Astrocyte (in vitro differentiated cells and primary cell): ENCODE measurements around the gene RNU6-1. TPM values are rescaled to one million over a fixed set of nuclear protein-coding genes. Genes with fewer than 3 reads are reported as not detected.

Source experiments
- DNase-seq: peaks from one replicate; pipeline ENCODE4 v3.0.0-alpha.2; 2010; ENCODE audit warnings: low read depth
- FAIRE-seq: peaks from 2 replicates; lab custom pipeline; 2011; peaks lifted over from hg19 to GRCh38; lab: Jason Lieb, UNC
- H2AFZ ChIP-seq: 2 replicates; pipeline ENCODE4 v1.6.0; 2012; ENCODE audit warnings: low read depth, low read length, inconsistent platforms
- H3K27ac ChIP-seq: 2 replicates; pipeline ENCODE4 v1.5.1; 2011; ENCODE audit warnings: low read depth, low read length, inconsistent platforms
- H3K27me3 ChIP-seq: 2 replicates; pipeline ENCODE4 v1.6.0; 2011; ENCODE audit warnings: low read length, inconsistent platforms; ENCODE audit not compliant: insufficient read depth
- H3K36me3 ChIP-seq: 2 replicates; pipeline ENCODE4 v1.5.1; 2011; ENCODE audit warnings: low read length, inconsistent platforms; ENCODE audit not compliant: insufficient read depth
- H3K4me1 ChIP-seq: 2 replicates; pipeline ENCODE4 v1.5.1; 2011; ENCODE audit warnings: low read length, inconsistent platforms; ENCODE audit not compliant: insufficient read depth
- H3K4me2 ChIP-seq: 2 replicates; pipeline ENCODE4 v1.6.0; 2012; ENCODE audit warnings: low read length, inconsistent platforms
- H3K4me3 ChIP-seq: 2 replicates; pipeline ENCODE4 v1.5.1; 2011; ENCODE audit warnings: low read depth, mild to moderate bottlenecking, low read length, inconsistent platforms; ENCODE audit not compliant: insufficient read depth
- H3K79me2 ChIP-seq: 2 replicates; pipeline ENCODE4 v1.6.0; 2012; ENCODE audit warnings: mild to moderate bottlenecking, low read length, inconsistent platforms; ENCODE audit not compliant: insufficient read depth
- H3K9ac ChIP-seq: 2 replicates; pipeline ENCODE4 v1.6.0; 2012; ENCODE audit warnings: mild to moderate bottlenecking, low read length, inconsistent platforms
- H3K9me3 ChIP-seq: 2 replicates; pipeline ENCODE4 v1.5.1; 2012; ENCODE audit warnings: low read depth, mild to moderate bottlenecking, low read length, inconsistent platforms; ENCODE audit not compliant: insufficient read depth
- H4K20me1 ChIP-seq: 2 replicates; pipeline ENCODE4 v1.6.0; 2012; ENCODE audit warnings: low read length, inconsistent platforms; ENCODE audit not compliant: insufficient read depth
- H3K27ac Mint-ChIP-seq: one replicate; pipeline ENCODE4 v1.8.0; 2021; ENCODE audit warnings: mild to moderate bottlenecking, mixed read lengths; ENCODE audit not compliant: unreplicated experiment
- H3K27me3 Mint-ChIP-seq: one replicate; pipeline ENCODE4 v1.8.0; 2021; ENCODE audit warnings: low read depth, mixed read lengths; ENCODE audit not compliant: unreplicated experiment
- H3K36me3 Mint-ChIP-seq: one replicate; pipeline ENCODE4 v1.8.0; 2021; ENCODE audit warnings: low read depth, mixed read lengths; ENCODE audit not compliant: unreplicated experiment
- H3K4me1 Mint-ChIP-seq: one replicate; pipeline ENCODE4 v1.8.0; 2021; ENCODE audit warnings: low read depth, mixed read lengths; ENCODE audit not compliant: unreplicated experiment
- H3K4me3 Mint-ChIP-seq: one replicate; pipeline ENCODE4 v1.8.0; 2021; ENCODE audit warnings: mild to moderate bottlenecking, moderate library complexity, mixed read lengths; ENCODE audit not compliant: unreplicated experiment
- H3K9me3 Mint-ChIP-seq: one replicate; pipeline ENCODE4 v1.8.0; 2021; ENCODE audit warnings: mild to moderate bottlenecking, mixed read lengths; ENCODE audit not compliant: unreplicated experiment
- CTCF ChIP-seq: IDR thresholded peaks from 2 replicates; pipeline ENCODE4 v1.5.1; 2011; ENCODE audit warnings: low read depth, mild to moderate bottlenecking, inconsistent platforms, low read length, moderate library complexity; ENCODE audit not compliant: insufficient read depth
- EZH2 ChIP-seq: IDR thresholded peaks from 2 replicates; pipeline ENCODE4 v1.6.1; 2012; ENCODE audit warnings: mild to moderate bottlenecking, low read length, inconsistent platforms; ENCODE audit not compliant: insufficient read depth
- total RNA-seq: library from RNA; stranded (reverse); gene quantifications from 2 replicates; pipeline ENCODE4 v1.2.1, GENCODE V29; 2021

RNU6-1 gene
- total RNA-seq, 1 donor from 2014 or later = not detected

GRCh38 chr15:67836955-67837354, 2.9 kb downstream of the RNU6-1 start:
- peaks cover 61% of the 10 kb centered on the region for H3K27me3 ChIP-seq
- H3K4me2 ChIP-seq = no peak overlapping the region

GRCh38 chr15:67836477-67836876, 3.4 kb downstream of the RNU6-1 start:
- H3K4me1 ChIP-seq = peaks cover 36% of the 10 kb centered on the region
- H3K27me3 ChIP-seq = peaks cover 66% of the 10 kb centered on the region
- TF ChIP-seq CTCF (peak; percentile 72), EZH2 (no peak)
- no peaks in the 10 kb centered on the region for H3K9me3 ChIP-seq
- H3K9ac ChIP-seq = no peak overlapping the region
- H3K27ac ChIP-seq = no peak overlapping the region
- FAIRE-seq (no peak), DNase-seq (no peak)
- peaks cover 54% of the 10 kb centered on the region for H3K27me3 Mint-ChIP-seq
- H3K36me3 ChIP-seq = no peaks in the 10 kb centered on the region
- peaks cover 4% of the 10 kb centered on the region for H3K4me1 Mint-ChIP-seq
- no peak overlapping the region for H3K4me3 Mint-ChIP-seq
- no peaks in the 10 kb centered on the region for H4K20me1 ChIP-seq
- H3K4me3 ChIP-seq = peak overlapping the region; percentile 21
- no peaks in the 10 kb centered on the region for H3K79me2 ChIP-seq
- H3K9me3 Mint-ChIP-seq = peaks cover 3% of the 10 kb centered on the region
- no peaks in the 10 kb centered on the region for H3K36me3 Mint-ChIP-seq
- H3K4me2 ChIP-seq = peak overlapping the region; percentile 82
- no peak overlapping the region for H3K27ac Mint-ChIP-seq
- no peak overlapping the region for H2AFZ ChIP-seq

More at GRCh38 chr15:67836955-67837354, 2.9 kb downstream of the RNU6-1 start:
- Histone ChIP-seq H3K4me1 (peaks cover 36% of the 10 kb centered on the region), H4K20me1 (no peaks in the 10 kb centered on the region), H3K36me3 (no peaks in the 10 kb centered on the region), H3K9me3 (no peaks in the 10 kb centered on the region), H2AFZ (no peak overlapping the region), H3K27ac (no peak overlapping the region), H3K4me3 (no peak overlapping the region), H3K9ac (no peak overlapping the region), H3K79me2 (no peaks in the 10 kb centered on the region)
- DNase-seq (no peak), FAIRE-seq (no peak)
- Mint-ChIP-seq H3K9me3 (peaks cover 3% of the 10 kb centered on the region), H3K4me1 (peaks cover 4% of the 10 kb centered on the region), H3K36me3 (no peaks in the 10 kb centered on the region), H3K27me3 (peaks cover 51% of the 10 kb centered on the region), H3K4me3 (no peak overlapping the region), H3K27ac (no peak overlapping the region)
- TF ChIP-seq CTCF = no peak
- TF ChIP-seq EZH2 = no peak

GRCh38 chr15:67836134-67836455, 3.8 kb downstream of the RNU6-1 start:
- H3K4me3 ChIP-seq = peak overlapping the region; percentile 21
- H3K4me2 ChIP-seq = peak overlapping the region; percentile 82
- no peaks in the 10 kb centered on the region for H3K9me3 ChIP-seq
- peak overlapping the region; percentile 61 for H2AFZ ChIP-seq
- Mint-ChIP-seq H3K27me3 (peaks cover 58% of the 10 kb centered on the region), H3K36me3 (no peaks in the 10 kb centered on the region), H3K4me1 (peaks cover 2% of the 10 kb centered on the region), H3K27ac (no peak overlapping the region), H3K9me3 (peaks cover 3% of the 10 kb centered on the region), H3K4me3 (no peak overlapping the region)
- TF ChIP-seq CTCF (no peak), EZH2 (no peak)
- DNase-seq = no peak
- H3K9ac ChIP-seq = peak overlapping the region; percentile 15
- H3K4me1 ChIP-seq = peaks cover 33% of the 10 kb centered on the region
- no peaks in the 10 kb centered on the region for H3K36me3 ChIP-seq
- no peak overlapping the region for H3K27ac ChIP-seq
- FAIRE-seq = no peak
- H3K27me3 ChIP-seq = peaks cover 70% of the 10 kb centered on the region
- no peaks in the 10 kb centered on the region for H4K20me1 ChIP-seq
- H3K79me2 ChIP-seq = no peaks in the 10 kb centered on the region
